ENCODE results near the gene STN1.

GRCh38 chr10:103835096-103836050 lies 82.6 kb downstream of the STN1 start:
- no peak for TF ChIP-seq POLR2AphosphoS5 (IDR thresholded peaks at IDR 0.05; ENCODE audit: low read depth, low read length)
- no peak for TF ChIP-seq CTCF (IDR thresholded peaks at IDR 0.05)
- no peak for TF ChIP-seq SIN3A (IDR thresholded peaks at IDR 0.05; ENCODE audit: borderline replicate concordance, insufficient read depth, low read depth, low read length)
- no peak for TF ChIP-seq REST (IDR thresholded peaks at IDR 0.05; ENCODE audit: insufficient read depth in 1 of 2, low read depth in 2 of 2, low read length in 1 of 2)
- no peak for TF ChIP-seq TCF7L2 (IDR thresholded peaks at IDR 0.05; ENCODE audit: low read depth, low read length)
